Lower leg skin (tissue), 3 donors: Measurements from ENCODE around the gene KITLG.

ENCODE experiments used
- CTCF ChIP-seq, 3 donors: fragments of 450-650 bp; IDR thresholded peaks; one replicate each; pipeline ENCODE4 v1.5.1; 2016; ENCODE audit warnings: antibody characterized with exemption in 3 of 3, mild to moderate bottlenecking in 3 of 3, moderate library complexity in 2 of 3
- POLR2A ChIP-seq, 2 donors: fragments of 450-650 bp; IDR thresholded peaks; one replicate each; pipeline ENCODE4 v1.6.1; 2016 to 2017; ENCODE audit warnings: antibody characterized with exemption in 2 of 2, mild to moderate bottlenecking in 1 of 2, moderate library complexity in 1 of 2

- TF ChIP-seq CTCF (IDR thresholded peaks at IDR 0.05) (no peak), POLR2A (IDR thresholded peaks at IDR 0.05) (no peak)
Measured at GRCh38 chr12:88549929-88550328, 30.3 kb downstream of the KITLG start.
